Epithelial cell of proximal tubule (primary cell): ENCODE measurements around the gene KCNMA1. TPM values are rescaled to one million over a fixed set of nuclear protein-coding genes. Genes with fewer than 3 reads are reported as not detected.
"Not testable (repeated sequence)": the region's sequence is repeated elsewhere in the genome, so short reads cannot be mapped to it uniquely, and the experiment has no call there.

Source experiments
- DNase-seq: peaks from one replicate; pipeline ENCODE4 v3.0.0-alpha.2; 2011; ENCODE audit warnings: low read depth
- H3K4me3 ChIP-seq: 2 replicates; pipeline ENCODE4 v1.5.1; 2011; ENCODE audit warnings: low read depth, mild to moderate bottlenecking, low read length
- total RNA-seq: library from RNA; depleted of rRNA; stranded (reverse); fragments of >200 nt; gene quantifications from 2 replicates; pipeline ENCODE4 v1.2.3, GENCODE V29; 2015
- TF ChIP-seq, protein P1 (sequence below): conservative IDR thresholded peaks from 2 replicates; pipeline ENCODE4 v1.5.1; 2012; ENCODE audit warnings: low read depth, mild to moderate bottlenecking, low read length

KCNMA1 gene
- total RNA-seq, 1 donor from 2014 or later = 12.5 TPM

DNA sequence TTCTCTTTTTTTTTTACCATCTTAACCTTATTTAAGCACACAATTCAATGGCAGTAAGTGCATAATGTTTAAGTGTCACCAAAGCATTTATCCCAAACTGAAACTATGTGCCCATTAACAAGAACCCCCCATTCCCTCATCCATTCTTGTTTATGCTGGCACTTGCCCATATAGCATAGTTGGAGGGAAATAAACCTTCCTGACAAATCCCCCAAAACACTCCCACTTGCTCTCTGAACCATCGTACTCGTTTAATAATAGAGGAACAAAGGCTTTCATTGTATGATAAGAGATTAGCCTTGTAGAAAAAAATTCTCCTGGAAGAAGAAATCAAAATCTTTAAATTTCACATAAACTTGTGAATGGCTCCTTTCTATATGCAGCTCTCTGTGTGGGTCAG lies 26.4 kb upstream of the KCNMA1 start:
- H3K4me3 ChIP-seq = no peak overlapping the region
- no peak for DNase-seq
- TF ChIP-seq, protein P1, sequence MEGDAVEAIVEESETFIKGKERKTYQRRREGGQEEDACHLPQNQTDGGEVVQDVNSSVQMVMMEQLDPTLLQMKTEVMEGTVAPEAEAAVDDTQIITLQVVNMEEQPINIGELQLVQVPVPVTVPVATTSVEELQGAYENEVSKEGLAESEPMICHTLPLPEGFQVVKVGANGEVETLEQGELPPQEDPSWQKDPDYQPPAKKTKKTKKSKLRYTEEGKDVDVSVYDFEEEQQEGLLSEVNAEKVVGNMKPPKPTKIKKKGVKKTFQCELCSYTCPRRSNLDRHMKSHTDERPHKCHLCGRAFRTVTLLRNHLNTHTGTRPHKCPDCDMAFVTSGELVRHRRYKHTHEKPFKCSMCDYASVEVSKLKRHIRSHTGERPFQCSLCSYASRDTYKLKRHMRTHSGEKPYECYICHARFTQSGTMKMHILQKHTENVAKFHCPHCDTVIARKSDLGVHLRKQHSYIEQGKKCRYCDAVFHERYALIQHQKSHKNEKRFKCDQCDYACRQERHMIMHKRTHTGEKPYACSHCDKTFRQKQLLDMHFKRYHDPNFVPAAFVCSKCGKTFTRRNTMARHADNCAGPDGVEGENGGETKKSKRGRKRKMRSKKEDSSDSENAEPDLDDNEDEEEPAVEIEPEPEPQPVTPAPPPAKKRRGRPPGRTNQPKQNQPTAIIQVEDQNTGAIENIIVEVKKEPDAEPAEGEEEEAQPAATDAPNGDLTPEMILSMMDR = no peak

- TF ChIP-seq, protein P1 = no peak
- no peak overlapping the region for H3K4me3 ChIP-seq
- DNase-seq = no peak
These were observed 24.1 kb upstream of the KCNMA1 start for GRCh38 chr10:77661674-77662073.

GRCh38 chr10:77661100-77661499 lies 23.5 kb upstream of the KCNMA1 start:
- no peak for DNase-seq
- TF ChIP-seq, protein P1 = no peak
- no peak overlapping the region for H3K4me3 ChIP-seq

DNA sequence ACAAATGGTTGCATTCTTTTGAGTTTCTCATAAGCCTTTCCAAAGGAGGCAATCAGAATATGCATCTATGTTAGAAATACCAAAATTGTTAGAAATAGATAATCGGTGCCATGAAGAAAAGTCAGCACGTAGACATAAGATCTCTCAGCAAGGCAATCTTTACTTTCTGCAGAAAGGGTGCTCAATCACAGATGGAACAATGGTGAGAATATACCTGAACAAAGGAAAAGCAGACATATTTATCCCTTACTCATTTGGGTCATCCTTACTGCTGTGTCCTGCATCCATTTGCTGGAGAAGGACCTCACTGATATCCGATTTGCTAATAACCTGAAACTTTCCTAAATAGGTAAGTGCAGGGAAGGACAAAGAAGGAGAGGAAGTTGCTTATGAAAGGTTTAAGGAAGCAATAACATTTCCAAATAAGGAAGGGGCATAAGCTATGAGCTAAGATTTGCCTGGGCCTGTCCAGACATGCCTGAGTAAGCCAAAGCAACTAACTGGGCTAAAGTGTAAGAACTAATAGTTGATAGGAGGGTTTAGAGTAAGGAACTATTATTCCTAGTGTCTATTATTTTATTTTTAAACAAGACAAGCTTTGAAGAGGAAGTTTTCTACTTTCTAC lies 21.6 kb upstream of the KCNMA1 start:
- not testable (repeated sequence) for H3K4me3 ChIP-seq, DNase-seq

GRCh38 chr10:77653210-77653609 lies 15.6 kb upstream of the KCNMA1 start:
- no peak overlapping the region for H3K4me3 ChIP-seq
- TF ChIP-seq, protein P1 = no peak

GRCh38 chr10:77649333-77650331 lies 12.0 kb upstream of the KCNMA1 start:
- TF ChIP-seq, protein P1 = no peak
- H3K4me3 ChIP-seq = no peak overlapping the region
- DNase-seq = no peak

More at GRCh38 chr10:77653210-77653609, 15.6 kb upstream of the KCNMA1 start:
- DNase-seq = no peak

- TF ChIP-seq, protein P1 = no peak
- H3K4me3 ChIP-seq = no peak overlapping the region
- DNase-seq = no peak
These were observed 10.9 kb upstream of the KCNMA1 start for GRCh38 chr10:77648472-77648871.
